ENCODE measurements around the gene SRM.

DNA sequence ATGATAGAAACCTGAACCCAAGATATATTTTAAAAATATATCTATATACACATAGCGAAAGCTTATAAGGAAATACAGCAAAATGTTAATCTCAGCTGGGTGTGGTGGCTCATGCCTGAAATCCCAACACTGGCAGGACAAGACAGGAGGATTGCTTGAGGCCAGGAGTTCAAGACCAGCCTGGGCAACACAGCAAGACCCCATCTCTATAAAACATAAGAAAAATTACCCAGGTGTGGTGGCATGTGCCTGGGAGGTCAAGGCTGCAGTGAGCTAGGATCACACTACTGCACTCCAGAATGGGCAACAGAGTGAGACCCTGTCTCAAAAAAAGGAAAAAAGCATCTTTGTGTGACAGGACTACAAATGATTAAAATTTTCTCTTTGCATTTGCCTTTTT is 6.0 kb upstream of the SRM start:
- TF ChIP-seq, protein P1, sequence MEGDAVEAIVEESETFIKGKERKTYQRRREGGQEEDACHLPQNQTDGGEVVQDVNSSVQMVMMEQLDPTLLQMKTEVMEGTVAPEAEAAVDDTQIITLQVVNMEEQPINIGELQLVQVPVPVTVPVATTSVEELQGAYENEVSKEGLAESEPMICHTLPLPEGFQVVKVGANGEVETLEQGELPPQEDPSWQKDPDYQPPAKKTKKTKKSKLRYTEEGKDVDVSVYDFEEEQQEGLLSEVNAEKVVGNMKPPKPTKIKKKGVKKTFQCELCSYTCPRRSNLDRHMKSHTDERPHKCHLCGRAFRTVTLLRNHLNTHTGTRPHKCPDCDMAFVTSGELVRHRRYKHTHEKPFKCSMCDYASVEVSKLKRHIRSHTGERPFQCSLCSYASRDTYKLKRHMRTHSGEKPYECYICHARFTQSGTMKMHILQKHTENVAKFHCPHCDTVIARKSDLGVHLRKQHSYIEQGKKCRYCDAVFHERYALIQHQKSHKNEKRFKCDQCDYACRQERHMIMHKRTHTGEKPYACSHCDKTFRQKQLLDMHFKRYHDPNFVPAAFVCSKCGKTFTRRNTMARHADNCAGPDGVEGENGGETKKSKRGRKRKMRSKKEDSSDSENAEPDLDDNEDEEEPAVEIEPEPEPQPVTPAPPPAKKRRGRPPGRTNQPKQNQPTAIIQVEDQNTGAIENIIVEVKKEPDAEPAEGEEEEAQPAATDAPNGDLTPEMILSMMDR (IDR thresholded peaks at IDR 0.05), result no peak
- TF ChIP-seq POLR2A (IDR thresholded peaks at IDR 0.05), result no peak
- TF ChIP-seq POLR2AphosphoS5 (IDR thresholded peaks at IDR 0.05), result no peak
